ENCODE data around the gene TTLL10. TPM values are rescaled to one million over a fixed set of nuclear protein-coding genes. Genes with fewer than 3 reads are reported as not detected.

TTLL10 gene
- total and polyA plus RNA-seq, 2 of the 8 experiments (the other 6 are each of a cell fraction or from before 2014, with no cell fraction given): 1.1 to 1.7 TPM

- Histone ChIP-seq H3K4ac (replicated peaks; ENCODE audit: insufficient read length, low read depth, low read length) (no peak overlapping the region), H3K27me3 (replicated peaks in 1 of 4; ENCODE audit: control insufficient read depth in 3 of 4, extremely low read depth in 1 of 4, insufficient read depth in 3 of 4, low read length in 3 of 4) (no peaks in the 10 kb centered on the region; a peak in 2 of 7 replicates), H2BK15ac (ENCODE audit: low read length) (no peak overlapping the region), H3K4me3 (ENCODE audit: extremely low read depth in 1 of 4, insufficient read depth in 2 of 4, low read depth in 3 of 4, low read length in 4 of 4) (no peak overlapping the region), H3K14ac (ENCODE audit: insufficient read length) (no peak overlapping the region), H3K79me2 (ENCODE audit: control insufficient read depth in 1 of 2, insufficient read depth in 2 of 2, low read length in 2 of 2) (no peaks in the 10 kb centered on the region), H4K20me1 (replicated peaks in 1 of 2; ENCODE audit: control insufficient read depth in 1 of 2, insufficient read depth in 2 of 2, low read length in 2 of 2) (peaks cover 4% of the 10 kb centered on the region in 2 experiments), H2BK12ac (ENCODE audit: low read depth, low read length) (no peak overlapping the region), H3K36me3 (ENCODE audit: control insufficient read depth in 2 of 4, insufficient read depth in 4 of 4, low read length in 3 of 4) (no peaks in the 10 kb centered on the region), H3K4me2 (ENCODE audit: insufficient read depth in 1 of 2, low read depth in 2 of 2, low read length in 2 of 2) (no peak overlapping the region), H3K23ac (ENCODE audit: insufficient read length) (no peak overlapping the region), H3K9ac (replicated peaks in 1 of 4; ENCODE audit: extremely low read depth in 1 of 4, low read depth in 3 of 4, low read length in 3 of 4) (no peak overlapping the region), H4K91ac (replicated peaks; ENCODE audit: insufficient read length, low read length) (no peak overlapping the region), H3K79me1 (ENCODE audit: low read depth, low read length) (no peaks in the 10 kb centered on the region), H4K5ac (ENCODE audit: insufficient read length, low read depth, low read length) (no peak overlapping the region), H2BK20ac (ENCODE audit: low read length) (no peak overlapping the region), H3K9me3 (ENCODE audit: insufficient read depth in 2 of 2, low read depth in 1 of 2, low read length in 1 of 2) (no peaks in the 10 kb centered on the region), H2AFZ (ENCODE audit: low read length) (no peak overlapping the region), H2AK5ac (ENCODE audit: low read depth, low read length) (no peak overlapping the region), H3K18ac (ENCODE audit: extremely low read depth, low read length) (no peak overlapping the region), H2BK120ac (replicated peaks; ENCODE audit: low read depth, low read length) (no peak overlapping the region), H4K8ac (ENCODE audit: extremely low read depth, insufficient read depth, low read length) (no peak overlapping the region), H2BK5ac (ENCODE audit: low read depth, low read length) (no peak overlapping the region), H3K4me1 (replicated peaks in 1 of 4; ENCODE audit: control insufficient read depth in 3 of 4, insufficient read depth in 4 of 4, low read length in 3 of 4) (peaks cover 0 to 6% (median 2%) of the 10 kb centered on the region in 4 experiments; a peak in 2 of 7 replicates), H3K27ac (ENCODE audit: low read depth, low read length) (no peak overlapping the region), H3K56ac (replicated peaks; ENCODE audit: insufficient read length, low read depth, low read length) (no peak overlapping the region), H3K23me2 (ENCODE audit: low read depth, low read length) (no peaks in the 10 kb centered on the region)
- no peak for FAIRE-seq
- DNase-seq (ENCODE audit: low read depth in 1 of 2, low spot score in 2 of 2): no peak
- ChIA-PET POLR2A (ENCODE audit: partially characterized antibody) (interaction anchor here (1.3 to 2.4 kb wide), 2 partner anchors 9 to 161 kb away, joined by 3 to 12 read pairs; partner anchors contain the start of genes B3GALT6 and SDF4), CTCF (ENCODE audit: partially characterized antibody) (interaction anchor here (1.1 to 1.2 kb wide), 3 partner anchors 18 to 50 kb away, joined by 3 to 4 read pairs (median 3); no protein-coding TSS in a partner anchor)
- WGBS, 2 experiments (ENCODE audit: extremely low coverage in 1 of 2, insufficient coverage in 1 of 2, insufficient read length in 1 of 2, insufficient replicate concordance in 2 of 2, low coverage in 1 of 2, low lambda C conversion rate in 2 of 2, missing lambda C conversion rate in 1 of 2): 69% methylated on average over 3 of the region's 11 CpGs; no CpG with 5 or more reads in 1 of the 2 experiments
- no peak for TF ChIP-seq MAFK (IDR thresholded peaks at IDR 0.05; ENCODE audit: low read depth, low read length)
- TF ChIP-seq TAF1 (IDR thresholded peaks at IDR 0.05; ENCODE audit: low read depth, low read length): no peak
- TF ChIP-seq SP4 (IDR thresholded peaks at IDR 0.05; ENCODE audit: low read length): no peak
- TF ChIP-seq CHD1 (IDR thresholded peaks at IDR 0.05; ENCODE audit: low read depth, low read length): no peak
- no peak for TF ChIP-seq CHD2 (IDR thresholded peaks at IDR 0.05; ENCODE audit: low read length)
- TF ChIP-seq HDAC6 (IDR thresholded peaks at IDR 0.05; ENCODE audit: low read depth, low read length): no peak
- no peak for TF ChIP-seq RAD21 (IDR thresholded peaks at IDR 0.05 in 1 of 2, conservative IDR thresholded peaks at IDR 0.05 in 1 of 2; ENCODE audit: low read depth in 2 of 2, low read length in 2 of 2)
- TF ChIP-seq EP300 (IDR thresholded peaks at IDR 0.05; ENCODE audit: borderline replicate concordance in 1 of 2, low read depth in 2 of 2, low read length in 2 of 2): no peak
- no peak for TF ChIP-seq CBX8 (IDR thresholded peaks at IDR 0.05; ENCODE audit: borderline replicate concordance, low read depth, low read length)
- no peak for TF ChIP-seq BRCA1 (IDR thresholded peaks at IDR 0.05; ENCODE audit: low read depth, low read length)
- TF ChIP-seq KDM5A (IDR thresholded peaks at IDR 0.05; ENCODE audit: low read length): no peak
- no peak for TF ChIP-seq SP1 (IDR thresholded peaks at IDR 0.05; ENCODE audit: low read depth, low read length)
- no peak for TF ChIP-seq ZNF274 (IDR thresholded peaks at IDR 0.05; ENCODE audit: borderline replicate concordance, extremely low read depth, low read length)
- no peak for TF ChIP-seq SRF (IDR thresholded peaks at IDR 0.05; ENCODE audit: low read depth, low read length)
- no peak for TF ChIP-seq TAF7 (optimal IDR thresholded peaks at IDR 0.05; ENCODE audit: borderline replicate concordance, low read depth, low read length)
Observed at GRCh38 chr1:1240348-1240732, 66.7 kb downstream of the TTLL10 start.

Data from H1 (cell line).